HEK293 (cell line): Measurements from ENCODE around the gene GOLIM4.

Source experiments
- KLF7 ChIP-seq: fragments of 450-650 bp; formaldehyde crosslinking; IDR thresholded peaks from 2 replicates; pipeline ENCODE4 v1.5.1; 2016; ENCODE audit warnings: missing biosample characterization, missing genetic modification characterization, borderline replicate concordance
- OVOL3 ChIP-seq: fragments of 450-650 bp; formaldehyde crosslinking; IDR thresholded peaks from 2 replicates; pipeline ENCODE4 v1.5.1; 2016; ENCODE audit warnings: missing biosample characterization, missing genetic modification characterization
- SP2 ChIP-seq: fragments of 450-650 bp; formaldehyde crosslinking; IDR thresholded peaks from 2 replicates; pipeline ENCODE4 v1.5.1; 2016; ENCODE audit warnings: missing biosample characterization, missing genetic modification characterization
- ZBTB7A ChIP-seq: fragments of 450-650 bp; formaldehyde crosslinking; IDR thresholded peaks from 2 replicates; pipeline ENCODE4 v1.5.1; 2016; ENCODE audit warnings: low read depth, missing biosample characterization, missing genetic modification characterization
- ZNF121 ChIP-seq: fragments of 450-650 bp; formaldehyde crosslinking; IDR thresholded peaks from 2 replicates; pipeline ENCODE4 v1.5.1; 2016; ENCODE audit warnings: missing biosample characterization, missing genetic modification characterization
- ZNF341 ChIP-seq: fragments of 450-650 bp; formaldehyde crosslinking; IDR thresholded peaks from 2 replicates; pipeline ENCODE4; 2016; ENCODE audit warnings: low read depth, missing biosample characterization, missing genetic modification characterization
- TF ChIP-seq, protein P1 (sequence below): fragments of 450-650 bp; formaldehyde crosslinking; IDR thresholded peaks from 2 replicates; pipeline ENCODE4 v1.5.1; 2016; ENCODE audit warnings: missing biosample characterization, missing genetic modification characterization, low read depth

DNA sequence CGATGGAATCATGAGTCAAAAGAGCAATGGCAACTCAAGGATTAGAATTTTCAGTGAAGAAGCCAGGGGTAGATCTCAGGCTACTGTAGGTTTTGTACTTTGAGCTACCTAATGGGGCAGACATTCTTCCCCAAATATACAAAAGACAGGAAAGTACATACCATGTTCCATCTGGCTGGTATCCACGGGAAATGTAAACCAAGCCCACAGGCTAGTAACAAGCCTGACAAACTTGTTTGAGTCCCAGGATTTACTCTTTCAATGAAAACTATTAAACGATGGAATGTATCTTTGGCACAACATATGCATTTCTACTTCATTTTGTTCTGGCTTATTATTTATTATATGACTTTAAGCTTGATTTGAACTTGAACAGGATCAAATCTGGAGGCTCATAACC, 44.2 kb upstream of the GOLIM4 start:
- TF ChIP-seq ZNF341 (no peak), ZBTB7A (no peak), KLF7 (tag by site-specific recombination) (no peak), SP2 (tag by site-specific recombination) (no peak), OVOL3 (tag by site-specific recombination) (no peak), ZNF121 (tag by site-specific recombination) (no peak)
- TF ChIP-seq, protein P1, sequence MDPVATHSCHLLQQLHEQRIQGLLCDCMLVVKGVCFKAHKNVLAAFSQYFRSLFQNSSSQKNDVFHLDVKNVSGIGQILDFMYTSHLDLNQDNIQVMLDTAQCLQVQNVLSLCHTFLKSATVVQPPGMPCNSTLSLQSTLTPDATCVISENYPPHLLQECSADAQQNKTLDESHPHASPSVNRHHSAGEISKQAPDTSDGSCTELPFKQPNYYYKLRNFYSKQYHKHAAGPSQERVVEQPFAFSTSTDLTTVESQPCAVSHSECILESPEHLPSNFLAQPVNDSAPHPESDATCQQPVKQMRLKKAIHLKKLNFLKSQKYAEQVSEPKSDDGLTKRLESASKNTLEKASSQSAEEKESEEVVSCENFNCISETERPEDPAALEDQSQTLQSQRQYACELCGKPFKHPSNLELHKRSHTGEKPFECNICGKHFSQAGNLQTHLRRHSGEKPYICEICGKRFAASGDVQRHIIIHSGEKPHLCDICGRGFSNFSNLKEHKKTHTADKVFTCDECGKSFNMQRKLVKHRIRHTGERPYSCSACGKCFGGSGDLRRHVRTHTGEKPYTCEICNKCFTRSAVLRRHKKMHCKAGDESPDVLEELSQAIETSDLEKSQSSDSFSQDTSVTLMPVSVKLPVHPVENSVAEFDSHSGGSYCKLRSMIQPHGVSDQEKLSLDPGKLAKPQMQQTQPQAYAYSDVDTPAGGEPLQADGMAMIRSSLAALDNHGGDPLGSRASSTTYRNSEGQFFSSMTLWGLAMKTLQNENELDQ (tag by site-specific recombination), result no peak
